GM12873 (cell line): ENCODE results near the gene PDCD1.

Experiments used
- TF ChIP-seq, protein P1 (sequence below): IDR thresholded peaks from 2 replicates; pipeline ENCODE4 v1.5.1; 2012; ENCODE audit warnings: low read depth, mild to moderate bottlenecking, moderate library complexity, low read length, control low read depth; ENCODE audit not compliant: insufficient read depth; ENCODE audit errors: missing control alignments

The PDCD1 gene

DNA sequence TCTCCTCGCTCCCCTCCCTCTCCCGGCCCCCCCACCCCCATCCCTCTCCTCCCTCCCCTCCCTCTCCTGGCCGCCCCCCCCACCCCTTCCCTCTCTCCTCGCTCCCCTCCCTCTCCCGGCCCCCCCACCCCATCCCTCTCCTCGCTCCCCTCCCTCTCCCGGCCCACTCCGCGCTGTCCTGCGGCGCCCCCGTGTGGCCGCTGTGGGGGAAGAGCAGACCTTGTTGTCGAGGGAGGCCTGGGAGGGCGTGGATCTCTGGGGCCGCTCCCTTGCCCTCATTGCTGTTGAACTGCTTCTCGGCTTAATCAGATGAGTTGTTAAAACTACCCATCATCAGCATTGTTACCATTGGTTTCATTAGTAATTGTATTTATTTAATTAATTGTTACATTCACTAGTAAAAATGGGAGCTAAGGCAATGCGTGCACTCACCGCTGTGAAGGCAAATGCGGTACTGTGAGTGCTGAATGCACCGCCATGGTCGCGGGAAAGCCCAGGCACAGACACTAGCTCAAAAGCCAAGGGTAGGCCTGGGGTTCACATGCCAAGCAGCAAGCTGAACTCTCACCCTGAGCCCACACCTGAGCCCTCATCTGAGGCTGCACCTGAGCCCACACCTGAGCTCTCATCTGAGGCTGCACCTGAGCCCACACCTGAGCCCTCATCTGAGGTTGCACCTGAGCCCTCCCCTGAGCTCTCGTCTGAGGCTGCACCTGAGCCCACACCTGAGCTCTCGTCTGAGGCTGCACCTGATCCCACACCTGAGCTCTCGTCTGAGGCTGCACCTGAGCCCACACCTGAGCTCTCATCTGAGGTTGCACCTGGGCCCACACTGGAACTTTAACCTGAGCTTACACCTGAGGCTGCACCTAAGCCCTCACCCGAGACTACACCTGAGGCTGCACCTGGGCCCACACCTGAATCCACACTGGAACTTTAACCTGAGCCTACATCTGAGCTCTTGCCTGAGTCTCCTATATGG lies 19.6 kb upstream of the PDCD1 start:
- TF ChIP-seq, protein P1, sequence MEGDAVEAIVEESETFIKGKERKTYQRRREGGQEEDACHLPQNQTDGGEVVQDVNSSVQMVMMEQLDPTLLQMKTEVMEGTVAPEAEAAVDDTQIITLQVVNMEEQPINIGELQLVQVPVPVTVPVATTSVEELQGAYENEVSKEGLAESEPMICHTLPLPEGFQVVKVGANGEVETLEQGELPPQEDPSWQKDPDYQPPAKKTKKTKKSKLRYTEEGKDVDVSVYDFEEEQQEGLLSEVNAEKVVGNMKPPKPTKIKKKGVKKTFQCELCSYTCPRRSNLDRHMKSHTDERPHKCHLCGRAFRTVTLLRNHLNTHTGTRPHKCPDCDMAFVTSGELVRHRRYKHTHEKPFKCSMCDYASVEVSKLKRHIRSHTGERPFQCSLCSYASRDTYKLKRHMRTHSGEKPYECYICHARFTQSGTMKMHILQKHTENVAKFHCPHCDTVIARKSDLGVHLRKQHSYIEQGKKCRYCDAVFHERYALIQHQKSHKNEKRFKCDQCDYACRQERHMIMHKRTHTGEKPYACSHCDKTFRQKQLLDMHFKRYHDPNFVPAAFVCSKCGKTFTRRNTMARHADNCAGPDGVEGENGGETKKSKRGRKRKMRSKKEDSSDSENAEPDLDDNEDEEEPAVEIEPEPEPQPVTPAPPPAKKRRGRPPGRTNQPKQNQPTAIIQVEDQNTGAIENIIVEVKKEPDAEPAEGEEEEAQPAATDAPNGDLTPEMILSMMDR, result peak; percentile 71

DNA sequence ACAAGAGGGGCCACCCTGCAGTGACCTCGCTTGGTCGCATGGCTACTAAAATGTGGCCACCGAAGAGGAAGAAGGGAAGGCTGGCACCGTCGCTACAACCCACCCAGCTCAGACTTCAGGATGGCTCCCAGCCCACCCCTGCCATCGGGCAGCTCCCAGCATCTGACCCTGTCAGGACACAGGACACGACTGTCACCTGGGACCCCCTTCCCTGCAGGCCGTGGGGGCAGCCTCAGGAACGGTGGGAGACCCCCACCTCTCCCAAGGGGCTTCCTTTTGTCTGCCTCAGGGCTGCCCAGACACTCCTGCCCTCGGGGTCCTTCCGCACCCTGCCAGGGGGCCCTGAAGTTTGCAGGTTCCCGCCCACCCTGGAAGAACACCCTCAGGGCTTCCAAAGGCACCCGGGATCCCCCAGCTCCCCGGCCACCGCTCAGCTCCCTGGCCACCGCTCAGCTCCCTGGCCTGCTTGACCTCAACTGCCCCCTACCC lies 18.5 kb upstream of the PDCD1 start:
- TF ChIP-seq, protein P1, result no peak

DNA sequence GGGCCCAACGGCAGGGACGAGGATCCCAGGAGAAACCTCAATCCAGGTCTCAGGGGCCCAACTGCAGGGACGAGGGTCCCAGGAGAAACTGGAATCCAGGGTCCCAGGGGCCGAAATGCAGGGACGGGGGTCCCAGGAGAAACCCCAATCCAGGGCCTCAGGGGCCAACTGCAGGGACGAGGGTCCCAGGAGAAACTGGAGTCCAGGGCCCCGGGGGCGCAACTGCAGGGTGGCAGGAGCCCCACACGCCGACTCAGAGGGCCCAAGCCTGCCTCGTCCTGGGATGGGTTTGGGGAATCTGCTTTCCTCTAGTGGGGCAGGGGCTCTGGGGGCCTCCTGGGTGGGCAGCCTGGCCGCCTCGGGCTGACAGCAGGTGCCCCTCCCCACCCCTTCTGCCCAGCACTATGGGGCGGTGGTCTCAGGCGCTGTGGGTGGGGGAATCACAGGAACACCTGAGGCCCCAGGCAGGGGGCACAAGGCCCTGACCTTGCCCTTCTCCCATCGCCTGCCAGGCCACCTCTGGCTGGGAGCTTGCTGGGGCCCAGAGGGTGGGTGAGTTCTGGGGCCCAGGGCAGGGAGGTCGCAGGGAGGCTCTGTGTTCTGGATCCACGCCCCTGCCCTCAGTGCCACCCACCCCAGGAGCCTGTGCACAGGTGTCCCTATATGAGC lies 18.0 kb upstream of the PDCD1 start:
- TF ChIP-seq, protein P1, result no peak

DNA sequence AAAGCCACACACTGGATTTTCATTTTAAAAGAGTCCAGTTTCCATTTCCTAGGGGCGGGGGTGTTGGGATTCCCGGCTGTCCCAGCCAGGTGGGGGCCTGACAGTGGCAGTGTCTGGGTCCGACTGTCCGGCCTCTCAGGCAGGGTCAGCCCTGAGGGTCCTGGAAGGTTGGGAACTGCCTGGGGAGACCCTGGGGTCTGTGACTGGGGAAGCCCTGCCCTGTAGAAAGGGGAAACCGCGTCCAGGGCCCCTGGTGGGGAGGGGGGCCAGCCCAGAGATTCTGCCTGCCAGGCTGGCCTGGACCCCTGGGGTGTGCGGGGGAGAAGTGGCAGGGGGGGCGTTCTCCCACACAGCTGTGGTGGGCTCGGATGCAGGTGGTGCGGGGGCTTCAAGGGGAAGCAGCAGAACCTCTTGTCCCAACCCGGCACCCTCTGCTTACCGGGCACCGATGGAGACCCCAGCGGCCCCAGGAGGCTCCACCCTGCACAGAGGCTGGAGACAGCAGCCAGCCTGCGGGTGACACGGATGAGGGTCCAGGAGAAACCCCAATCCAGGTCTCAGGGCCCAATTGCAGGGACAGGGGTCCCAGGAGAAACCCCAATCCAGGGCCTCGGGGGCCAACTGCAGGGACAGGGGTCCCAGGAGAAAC lies 15.7 kb upstream of the PDCD1 start:
- TF ChIP-seq, protein P1, result no peak

DNA sequence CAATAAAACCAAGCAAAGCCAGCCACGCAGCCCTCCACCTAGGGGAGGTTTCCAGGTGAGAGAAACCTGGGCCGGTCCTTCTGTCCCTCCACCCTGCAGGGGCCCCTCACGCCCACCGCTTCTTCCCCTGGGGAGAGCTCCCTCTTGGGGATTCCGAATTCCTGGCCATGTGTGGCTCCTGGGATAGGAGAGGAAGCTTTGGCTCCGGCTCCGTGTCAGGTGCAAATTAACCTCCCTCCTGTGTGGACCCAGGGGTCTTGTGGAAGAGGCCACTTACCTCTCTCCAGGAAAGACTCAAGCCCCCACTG lies 15.1 kb upstream of the PDCD1 start:
- TF ChIP-seq, protein P1, result no peak

DNA sequence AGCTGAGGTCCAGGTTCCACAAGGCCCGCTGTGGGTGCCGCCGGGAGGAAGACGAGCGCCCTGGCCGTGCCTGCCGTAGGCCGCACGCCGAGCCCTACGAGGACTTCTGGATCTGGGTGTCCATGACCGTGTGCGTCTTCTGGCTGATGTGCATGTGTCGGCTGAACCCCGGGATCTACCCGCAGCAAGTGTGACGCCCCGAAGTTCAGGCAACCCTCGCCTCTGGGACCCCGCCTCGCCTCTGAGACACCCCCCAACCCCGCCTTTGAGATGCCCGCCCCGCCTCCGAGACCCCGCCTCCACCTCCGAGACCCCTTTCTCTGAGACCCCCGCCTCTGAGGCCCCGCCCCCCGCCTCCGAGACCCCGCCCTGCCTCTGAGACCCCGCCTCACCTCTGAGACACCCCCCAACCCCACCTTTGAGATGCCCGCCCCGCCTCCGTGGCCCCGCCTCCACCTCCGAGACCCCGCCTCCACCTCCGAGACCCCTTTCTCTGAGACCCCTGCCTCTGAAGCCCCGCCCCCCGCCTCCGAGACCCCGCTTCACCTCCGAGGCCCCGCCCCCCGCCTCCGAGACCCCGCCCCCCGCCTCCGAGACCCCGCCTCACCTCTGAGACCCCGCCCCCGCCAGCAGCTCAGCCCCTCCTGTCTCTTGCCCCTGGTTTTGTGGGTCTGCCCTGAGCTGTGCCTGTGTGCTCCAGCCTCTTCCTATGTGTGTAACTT lies 14.5 kb upstream of the PDCD1 start:
- TF ChIP-seq, protein P1, result no peak
